IPS DF 6.9 (cell line): ENCODE measurements around the gene LIMS2.

Experiments
- DNase-seq: peaks from one replicate; pipeline ENCODE4 v3.0.0-alpha.2; 2013; ENCODE audit warnings: low read depth, low spot score
- H3K27ac ChIP-seq: one replicate; pipeline ENCODE4 v1.5.1; 2013; ENCODE audit warnings: low read length, control low read depth
- H3K27me3 ChIP-seq: 2 replicates; pipeline ENCODE4 v1.6.1; 2013; ENCODE audit warnings: mild to moderate bottlenecking, low read length; ENCODE audit not compliant: control insufficient read depth, insufficient read depth
- H3K36me3 ChIP-seq: 2 replicates; pipeline ENCODE4 v1.6.1; 2013; ENCODE audit warnings: low read length; ENCODE audit not compliant: control insufficient read depth, insufficient read depth
- H3K4me1 ChIP-seq: 2 replicates; pipeline ENCODE4 v1.6.1; 2013; ENCODE audit warnings: low read length; ENCODE audit not compliant: control insufficient read depth, insufficient read depth
- H3K4me3 ChIP-seq: 2 replicates; pipeline ENCODE4 v1.5.1; 2013; ENCODE audit warnings: mild to moderate bottlenecking, low read length
- H3K9me3 ChIP-seq: 2 replicates; pipeline ENCODE4 v1.6.1; 2013; ENCODE audit warnings: low read length, inconsistent platforms; ENCODE audit not compliant: control insufficient read depth, insufficient read depth
- WGBS: extraction: QIAGEN DNeasy Blood & Tissue Kit; methylation state at CpG from one replicate; pipeline ENCODE4 v1.1.7; 2013; ENCODE audit warnings: mixed read lengths, missing lambda C conversion rate; ENCODE audit not compliant: insufficient read length, insufficient coverage; 5-methylcytosine and 5-hydroxymethylcytosine counted together

Gene LIMS2

GRCh38 chr2:127593228-127594115 is 81.9 kb downstream of the LIMS2 start:
- no peak overlapping the region for H3K4me3 ChIP-seq
- H3K27ac ChIP-seq, result no peak overlapping the region
- DNase-seq, result no peak

GRCh38 chr2:127592761-127593227 is 82.5 kb downstream of the LIMS2 start:
- DNase-seq, result no peak

More at GRCh38 chr2:127593228-127594115, 81.9 kb downstream of the LIMS2 start:
- no peaks in the 10 kb centered on the region for H3K27me3 ChIP-seq
- no CpG with 5 or more reads among the region's 27 CpGs for WGBS
- H3K4me1 ChIP-seq, result no peaks in the 10 kb centered on the region
- H3K9me3 ChIP-seq, result no peaks in the 10 kb centered on the region
- no peaks in the 10 kb centered on the region for H3K36me3 ChIP-seq

DNA sequence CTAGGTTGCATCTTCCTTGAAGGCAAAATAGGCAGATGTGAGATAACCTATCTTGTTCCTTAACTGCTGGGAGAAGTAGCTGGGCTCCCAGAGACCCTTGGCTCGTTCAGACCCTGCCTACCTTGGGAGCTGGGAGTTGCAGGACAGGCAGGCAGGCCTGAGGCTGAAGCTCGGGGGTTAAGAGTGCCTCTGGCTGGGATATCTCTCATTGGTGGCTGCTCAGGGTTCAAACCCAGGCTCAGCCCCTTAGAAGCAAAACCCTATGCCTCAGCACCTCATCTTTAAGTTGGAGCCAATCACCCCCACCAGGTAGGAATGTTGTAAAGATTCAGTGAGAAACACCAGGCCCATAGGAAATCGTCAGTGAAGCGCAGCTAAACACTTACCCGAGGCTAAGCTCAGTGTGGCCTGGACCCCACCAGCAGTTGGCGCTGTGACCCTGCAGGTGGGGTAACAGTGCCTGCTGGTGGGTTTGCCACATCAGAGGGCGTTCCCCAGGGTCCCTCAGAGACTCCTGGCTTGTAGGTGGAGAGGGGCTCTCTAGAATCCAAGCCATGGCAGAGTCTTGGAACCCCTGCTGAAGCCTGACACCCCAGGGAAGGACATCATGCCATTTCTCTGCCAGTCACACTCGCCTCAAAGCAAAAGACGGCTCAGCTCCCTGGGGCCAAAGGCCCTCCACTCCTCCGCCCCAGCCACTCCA is 84.0 kb downstream of the LIMS2 start:
- H3K4me3 ChIP-seq, result no peak overlapping the region
- no peaks in the 10 kb centered on the region for H3K27me3 ChIP-seq
- no peaks in the 10 kb centered on the region for H3K36me3 ChIP-seq
- H3K9me3 ChIP-seq, result no peaks in the 10 kb centered on the region
- WGBS, result no CpG with 5 or more reads among the region's 10 CpGs
- no peak overlapping the region for H3K27ac ChIP-seq
- H3K4me1 ChIP-seq, result no peaks in the 10 kb centered on the region
- peak; percentile 91 for DNase-seq

More at GRCh38 chr2:127592761-127593227, 82.5 kb downstream of the LIMS2 start:
- Histone ChIP-seq H3K9me3 (no peaks in the 10 kb centered on the region), H3K36me3 (no peaks in the 10 kb centered on the region), H3K27me3 (no peaks in the 10 kb centered on the region), H3K27ac (no peak overlapping the region), H3K4me1 (no peaks in the 10 kb centered on the region), H3K4me3 (no peak overlapping the region)
- WGBS, result no CpG with 5 or more reads among the region's 37 CpGs

DNA sequence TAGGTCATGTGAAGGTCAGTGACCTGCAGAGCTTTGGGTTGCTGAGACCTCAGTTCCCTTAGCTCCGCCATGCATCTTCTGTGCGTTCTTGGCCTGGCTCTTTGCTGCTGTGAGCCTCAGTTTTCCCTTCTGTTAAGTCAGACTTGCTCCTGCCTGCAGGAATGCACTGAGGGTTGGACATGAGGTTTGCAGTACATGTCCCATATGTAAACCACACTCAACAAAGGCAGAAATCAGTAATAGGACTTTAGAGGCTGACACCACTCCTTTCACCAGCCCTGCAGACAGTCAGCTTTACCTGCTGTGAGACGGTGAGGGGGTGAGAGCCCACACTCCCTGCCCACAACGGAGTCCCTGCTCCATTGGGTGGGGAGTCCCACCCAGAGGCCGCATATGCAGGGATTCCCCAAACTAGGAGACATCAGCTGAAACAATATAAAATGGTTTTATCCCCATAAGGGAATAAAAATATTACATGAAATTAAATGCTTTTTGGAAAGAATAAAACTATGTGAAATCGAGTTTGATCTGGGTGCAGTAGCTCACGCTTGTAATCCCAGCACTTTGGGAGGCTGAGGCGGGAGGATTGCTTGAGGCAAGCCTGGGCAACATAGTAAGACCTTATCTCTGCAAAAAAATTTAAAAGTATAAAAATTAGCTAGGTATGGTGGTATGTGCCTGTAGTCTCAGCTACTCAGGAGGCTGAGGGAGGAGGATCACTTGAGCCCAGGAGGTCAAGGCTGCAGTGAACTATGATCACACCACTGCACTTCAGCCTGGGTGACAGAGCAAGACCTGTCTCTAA is 84.7 kb downstream of the LIMS2 start:
- H3K4me1 ChIP-seq, result no peaks in the 10 kb centered on the region
- H3K36me3 ChIP-seq, result no peaks in the 10 kb centered on the region
- no peaks in the 10 kb centered on the region for H3K9me3 ChIP-seq
- no peak for DNase-seq
- no peaks in the 10 kb centered on the region for H3K27me3 ChIP-seq
- H3K27ac ChIP-seq, result no peak overlapping the region
- no CpG with 5 or more reads among the region's 8 CpGs for WGBS
- no peak overlapping the region for H3K4me3 ChIP-seq

- Histone ChIP-seq H3K27me3 (no peaks in the 10 kb centered on the region), H3K4me3 (no peak overlapping the region), H3K36me3 (no peaks in the 10 kb centered on the region), H3K27ac (no peak overlapping the region), H3K9me3 (no peaks in the 10 kb centered on the region), H3K4me1 (no peaks in the 10 kb centered on the region)
- WGBS, result no CpG with 5 or more reads among the region's 5 CpGs
- no peak for DNase-seq
Measured at GRCh38 chr2:127589841-127590240, 85.5 kb downstream of the LIMS2 start.

GRCh38 chr2:127589358-127589757 is 86.0 kb downstream of the LIMS2 start:
- H3K9me3 ChIP-seq, result no peaks in the 10 kb centered on the region
- WGBS, result no CpG with 5 or more reads among the region's 3 CpGs
- no peaks in the 10 kb centered on the region for H3K4me1 ChIP-seq
- no peak for DNase-seq
- no peak overlapping the region for H3K27ac ChIP-seq
- no peaks in the 10 kb centered on the region for H3K27me3 ChIP-seq
- H3K4me3 ChIP-seq, result no peak overlapping the region
- no peaks in the 10 kb centered on the region for H3K36me3 ChIP-seq
